Activated B cell treated with CpG ODN at 0.5 μM for 24 hours (primary cell): ENCODE measurements around the gene TBC1D22A. TPM values are rescaled to one million over a fixed set of nuclear protein-coding genes. Genes with fewer than 3 reads are reported as not detected.

Source experiments
- ATAC-seq: fragments of 200-7000 bp; cut with Tn5 transposase; one replicate; pipeline ENCODE4 v1.10.0; 2021; ENCODE audit warnings: low read depth, mild to moderate bottlenecking, moderate library complexity
- CTCF ChIA-PET: fragments of 350-600 bp; sonication (Branson Sonifier 250); formaldehyde crosslinking; loops from one replicate; lab custom pipeline; 2021; ENCODE audit warnings: antibody characterized with exemption; lab: Charles Lee
- POLR2A ChIA-PET: fragments of 350-600 bp; sonication (Branson Sonifier 250); formaldehyde crosslinking; loops from one replicate; lab custom pipeline; 2021; ENCODE audit warnings: antibody characterized with exemption; lab: Charles Lee
- DNase-seq: peaks from one replicate; pipeline ENCODE4 v3.0.0; 2022
- H3K27ac Mint-ChIP-seq: one replicate; pipeline ENCODE4 v1.8.0; 2020; ENCODE audit warnings: mixed read lengths
- H3K27me3 Mint-ChIP-seq: one replicate; pipeline ENCODE4 v1.8.0; 2021; ENCODE audit warnings: mixed read lengths
- H3K36me3 Mint-ChIP-seq: one replicate; pipeline ENCODE4 v1.8.0; 2021; ENCODE audit warnings: low read depth, mixed read lengths
- H3K4me1 Mint-ChIP-seq: one replicate; pipeline ENCODE4 v1.8.0; 2021; ENCODE audit warnings: mixed read lengths
- H3K4me3 Mint-ChIP-seq: one replicate; pipeline ENCODE4 v1.8.0; 2020; ENCODE audit warnings: mild to moderate bottlenecking, mixed read lengths
- H3K9me3 Mint-ChIP-seq: one replicate; pipeline ENCODE4 v1.8.0; 2020; ENCODE audit warnings: mixed read lengths
- CTCF ChIP-seq: fragments of 200-600 bp; IDR thresholded peaks from one replicate; pipeline ENCODE4 v1.8.0; 2022; ENCODE audit warnings: antibody characterized with exemption, mild to moderate bottlenecking
- intact Hi-C: fragments of 100-400 bp; cut with micrococcal nuclease; formaldehyde crosslinking; loops from one replicate; pipeline ENCODE4 v1.15.1; 2024
- total RNA-seq: library from RNA; stranded (reverse); gene quantifications from 2 replicates; pipeline ENCODE4 v1.2.3, GENCODE V29; 2022

The TBC1D22A gene
- total RNA-seq, 1 donor from 2014 or later = 85.9 TPM

GRCh38 chr22:46761539-46762237 lies 762 bp upstream of the TBC1D22A start:
- Mint-ChIP-seq H3K27me3 (no peaks in the 10 kb centered on the region), H3K9me3 (peaks cover under 1% of the 10 kb centered on the region), H3K4me3 (peak overlapping the region; percentile 99), H3K36me3 (peaks cover 33% of the 10 kb centered on the region), H3K27ac (peak overlapping the region; percentile 99), H3K4me1 (peaks cover 55% of the 10 kb centered on the region)
- CTCF ChIA-PET = interaction anchor here (0.9 to 11.6 kb wide), 7 partner anchors 14 to 198 kb away, joined by 3 to 266 read pairs (median 6); no protein-coding TSS in a partner anchor
- no peak for TF ChIP-seq CTCF
- DNase-seq (no peak), ATAC-seq (no peak)
- POLR2A ChIA-PET = interaction anchor here (0.6 to 6.2 kb wide), 14 partner anchors 10 to 1723 kb away, joined by 3 to 273 read pairs (median 7); partner anchors contain the start of gene CERK
- intact Hi-C loops = loop anchor here (1.0 to 10.0 kb wide), 8 partner anchors 23 to 727 kb away; partner anchors contain the start of genes CERK and TRMU

- no peak for TF ChIP-seq CTCF
- DNase-seq (peak; percentile 62), ATAC-seq (peak; percentile 75)
- ChIA-PET CTCF (interaction anchor here (0.9 to 11.6 kb wide), 8 partner anchors 13 to 396 kb away, joined by 3 to 266 read pairs (median 5); no protein-coding TSS in a partner anchor), POLR2A (interaction anchor here (0.6 to 6.2 kb wide), 27 partner anchors 11 to 727 kb away, joined by 3 to 273 read pairs (median 4); partner anchors contain the start of genes CERK and TRMU)
- intact Hi-C loops = loop anchor here (1.0 to 10.0 kb wide), 5 partner anchors 11 to 728 kb away; no protein-coding TSS in a partner anchor
- no peaks in the 10 kb centered on the region for H3K9me3 Mint-ChIP-seq
- no peaks in the 10 kb centered on the region for H3K27me3 Mint-ChIP-seq
- H3K36me3 Mint-ChIP-seq = peaks cover 41% of the 10 kb centered on the region
- H3K4me3 Mint-ChIP-seq = peak overlapping the region; percentile 99
- peaks cover 70% of the 10 kb centered on the region for H3K4me1 Mint-ChIP-seq
- H3K27ac Mint-ChIP-seq = peak overlapping the region; percentile 99
Measured at GRCh38 chr22:46763051-46763705, 728 bp downstream of the TBC1D22A start.

- no peak for TF ChIP-seq CTCF
- DNase-seq = no peak
- Mint-ChIP-seq H3K27ac (peak overlapping the region; percentile 99), H3K36me3 (peaks cover 45% of the 10 kb centered on the region), H3K4me3 (peak overlapping the region; percentile 99), H3K4me1 (peaks cover 71% of the 10 kb centered on the region), H3K27me3 (no peaks in the 10 kb centered on the region), H3K9me3 (no peaks in the 10 kb centered on the region)
- intact Hi-C loops = loop anchor here (10.0 kb wide), 1 partner anchor 729 kb away; no protein-coding TSS in a partner anchor
- ChIA-PET POLR2A (interaction anchor here (0.7 to 6.2 kb wide), 8 partner anchors 10 to 178 kb away, joined by 3 to 273 read pairs (median 17); partner anchors contain the start of gene CERK), CTCF (interaction anchor here (1.1 to 11.6 kb wide), 3 partner anchors 12 to 201 kb away, joined by 3 to 266 read pairs (median 78); no protein-coding TSS in a partner anchor)
- peak; percentile 5 for ATAC-seq
Measured at GRCh38 chr22:46764140-46764680, 1.8 kb downstream of the TBC1D22A start.

- Mint-ChIP-seq H3K27me3 (no peaks in the 10 kb centered on the region), H3K9me3 (no peaks in the 10 kb centered on the region), H3K36me3 (peaks cover 48% of the 10 kb centered on the region), H3K27ac (peak overlapping the region; percentile 99), H3K4me1 (peaks cover 78% of the 10 kb centered on the region), H3K4me3 (peak overlapping the region; percentile 99)
- no peak for TF ChIP-seq CTCF
- no peak for DNase-seq
- ChIA-PET CTCF (interaction anchor here (1.1 to 11.6 kb wide), 3 partner anchors 11 to 202 kb away, joined by 3 to 266 read pairs (median 78); no protein-coding TSS in a partner anchor), POLR2A (interaction anchor here (0.6 to 6.2 kb wide), 6 partner anchors 10 to 361 kb away, joined by 3 to 273 read pairs (median 18); partner anchors contain the start of gene CERK)
- ATAC-seq = no peak
- intact Hi-C loops = loop anchor here (10.0 kb wide), 1 partner anchor 730 kb away; no protein-coding TSS in a partner anchor
Measured at GRCh38 chr22:46764779-46765485, 2.5 kb downstream of the TBC1D22A start.
